ENCODE results near the gene FSCN2. TPM values are rescaled to one million over a fixed set of nuclear protein-coding genes. Genes with fewer than 3 reads are reported as not detected.

The FSCN2 gene
- total and polyA plus RNA-seq, 2 donors (not counting 1 experiment from before 2014, with no cell fraction given): 0.35 to 2.0 TPM

GRCh38 chr17:81491761-81492160, 36.4 kb upstream of the FSCN2 start:
- Histone ChIP-seq H3K4me2 (ENCODE audit: extremely low read depth, insufficient read depth, low read length) (no peak overlapping the region), H3K36me3 (ENCODE audit: control insufficient read depth, insufficient read depth, low read length) (no peaks in the 10 kb centered on the region), H3K4me3 (replicated peaks in 1 of 4; ENCODE audit: control extremely low read depth in 1 of 4, insufficient read depth in 1 of 4, low read depth in 3 of 4, low read length in 4 of 4) (no peak overlapping the region), H3K79me2 (ENCODE audit: control insufficient read depth, insufficient read depth, low read length) (no peaks in the 10 kb centered on the region), H3K27ac (ENCODE audit: insufficient read depth, low read length) (no peak overlapping the region), H3K27me3 (ENCODE audit: control insufficient read depth, insufficient read depth, low read length) (peaks cover 8% of the 10 kb centered on the region), H3K9ac (ENCODE audit: insufficient read depth, low read length) (no peak overlapping the region), H3K9me3 (ENCODE audit: control insufficient read depth, insufficient read depth, low read depth, low read length) (no peaks in the 10 kb centered on the region), H3K4me1 (ENCODE audit: control insufficient read depth, extremely low read depth, insufficient read depth, low read length) (peaks cover 3% of the 10 kb centered on the region), H4K20me1 (ENCODE audit: control insufficient read depth, extremely low read depth, insufficient read depth, low read length) (no peaks in the 10 kb centered on the region), H2AFZ (ENCODE audit: low read length) (no peak overlapping the region)
- TF ChIP-seq CTCF (conservative IDR thresholded peaks at IDR 0.05 in 1 of 2, IDR thresholded peaks at IDR 0.05 in 1 of 2; ENCODE audit: low read depth in 1 of 2, low read length in 2 of 2) (no peak), EZH2 (IDR thresholded peaks at IDR 0.05; ENCODE audit: low read length, missing control alignments) (no peak)
- DNase-seq (ENCODE audit: low read depth in 2 of 2): no peak

- H3K4me2 ChIP-seq (ENCODE audit: extremely low read depth, insufficient read depth, low read length): no peak overlapping the region
- H3K9ac ChIP-seq (ENCODE audit: insufficient read depth, low read length): no peak overlapping the region
- no peak overlapping the region for H3K4me3 ChIP-seq (replicated peaks in 1 of 4; ENCODE audit: control extremely low read depth in 1 of 4, insufficient read depth in 1 of 4, low read depth in 3 of 4, low read length in 4 of 4)
- no peak overlapping the region for H2AFZ ChIP-seq (ENCODE audit: low read length)
- H3K79me2 ChIP-seq (ENCODE audit: control insufficient read depth, insufficient read depth, low read length): no peaks in the 10 kb centered on the region
- peaks cover 8% of the 10 kb centered on the region for H3K27me3 ChIP-seq (ENCODE audit: control insufficient read depth, insufficient read depth, low read length)
- H4K20me1 ChIP-seq (ENCODE audit: control insufficient read depth, extremely low read depth, insufficient read depth, low read length): no peaks in the 10 kb centered on the region
- H3K4me1 ChIP-seq (ENCODE audit: control insufficient read depth, extremely low read depth, insufficient read depth, low read length): peaks cover 3% of the 10 kb centered on the region
- no peaks in the 10 kb centered on the region for H3K9me3 ChIP-seq (ENCODE audit: control insufficient read depth, insufficient read depth, low read depth, low read length)
- no peaks in the 10 kb centered on the region for H3K36me3 ChIP-seq (ENCODE audit: control insufficient read depth, insufficient read depth, low read length)
- DNase-seq (ENCODE audit: low read depth in 2 of 2): no peak
- TF ChIP-seq CTCF (conservative IDR thresholded peaks at IDR 0.05 in 1 of 2, IDR thresholded peaks at IDR 0.05 in 1 of 2; ENCODE audit: low read depth in 1 of 2, low read length in 2 of 2) (no peak), EZH2 (IDR thresholded peaks at IDR 0.05; ENCODE audit: low read length, missing control alignments) (no peak)
- H3K27ac ChIP-seq (ENCODE audit: insufficient read depth, low read length): no peak overlapping the region
Measured at GRCh38 chr17:81492202-81492601, 36.0 kb upstream of the FSCN2 start.

DNA sequence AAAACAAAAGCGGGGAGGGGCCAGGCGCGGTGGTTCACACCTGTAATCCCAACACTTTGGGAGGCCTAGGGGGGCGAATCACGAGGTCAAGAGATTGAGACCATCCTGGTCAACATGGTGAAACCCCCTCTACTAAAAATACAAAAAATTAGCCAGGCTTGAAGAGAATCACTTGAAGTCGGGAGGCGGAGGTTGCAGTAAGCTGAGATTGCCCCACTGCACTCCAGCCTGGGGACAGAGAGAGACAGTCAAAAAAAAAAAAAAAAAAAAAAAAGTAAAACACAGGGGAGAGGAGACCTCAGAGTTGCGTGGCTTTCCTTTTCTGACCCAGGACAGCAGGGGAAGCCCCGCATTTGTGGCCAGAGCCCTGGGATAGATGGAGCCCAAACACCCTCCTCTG, 35.5 kb upstream of the FSCN2 start:
- TF ChIP-seq CTCF (conservative IDR thresholded peaks at IDR 0.05 in 1 of 2, IDR thresholded peaks at IDR 0.05 in 1 of 2; ENCODE audit: low read depth in 1 of 2, low read length in 2 of 2): no peak
- peaks cover 8% of the 10 kb centered on the region for H3K27me3 ChIP-seq (ENCODE audit: control insufficient read depth, insufficient read depth, low read length)
- H3K9ac ChIP-seq (ENCODE audit: insufficient read depth, low read length): no peak overlapping the region
- H2AFZ ChIP-seq (ENCODE audit: low read length): no peak overlapping the region
- no peaks in the 10 kb centered on the region for H3K79me2 ChIP-seq (ENCODE audit: control insufficient read depth, insufficient read depth, low read length)
- peaks cover 3% of the 10 kb centered on the region for H3K4me1 ChIP-seq (ENCODE audit: control insufficient read depth, extremely low read depth, insufficient read depth, low read length)
- H3K4me2 ChIP-seq (ENCODE audit: extremely low read depth, insufficient read depth, low read length): no peak overlapping the region
- no peak overlapping the region for H3K27ac ChIP-seq (ENCODE audit: insufficient read depth, low read length)
- H3K9me3 ChIP-seq (ENCODE audit: control insufficient read depth, insufficient read depth, low read depth, low read length): no peaks in the 10 kb centered on the region
- no peak for DNase-seq (ENCODE audit: low read depth in 2 of 2)
- H3K4me3 ChIP-seq (replicated peaks in 1 of 4; ENCODE audit: control extremely low read depth in 1 of 4, insufficient read depth in 1 of 4, low read depth in 3 of 4, low read length in 4 of 4): no peak overlapping the region
- H4K20me1 ChIP-seq (ENCODE audit: control insufficient read depth, extremely low read depth, insufficient read depth, low read length): no peaks in the 10 kb centered on the region
- no peaks in the 10 kb centered on the region for H3K36me3 ChIP-seq (ENCODE audit: control insufficient read depth, insufficient read depth, low read length)

All from fibroblast of lung (primary cell).